Measurements from ENCODE around the gene CIITA.
A peak's percentile ranks its signal among the peaks of the same experiment; 100 is the strongest.

CIITA gene

DNA sequence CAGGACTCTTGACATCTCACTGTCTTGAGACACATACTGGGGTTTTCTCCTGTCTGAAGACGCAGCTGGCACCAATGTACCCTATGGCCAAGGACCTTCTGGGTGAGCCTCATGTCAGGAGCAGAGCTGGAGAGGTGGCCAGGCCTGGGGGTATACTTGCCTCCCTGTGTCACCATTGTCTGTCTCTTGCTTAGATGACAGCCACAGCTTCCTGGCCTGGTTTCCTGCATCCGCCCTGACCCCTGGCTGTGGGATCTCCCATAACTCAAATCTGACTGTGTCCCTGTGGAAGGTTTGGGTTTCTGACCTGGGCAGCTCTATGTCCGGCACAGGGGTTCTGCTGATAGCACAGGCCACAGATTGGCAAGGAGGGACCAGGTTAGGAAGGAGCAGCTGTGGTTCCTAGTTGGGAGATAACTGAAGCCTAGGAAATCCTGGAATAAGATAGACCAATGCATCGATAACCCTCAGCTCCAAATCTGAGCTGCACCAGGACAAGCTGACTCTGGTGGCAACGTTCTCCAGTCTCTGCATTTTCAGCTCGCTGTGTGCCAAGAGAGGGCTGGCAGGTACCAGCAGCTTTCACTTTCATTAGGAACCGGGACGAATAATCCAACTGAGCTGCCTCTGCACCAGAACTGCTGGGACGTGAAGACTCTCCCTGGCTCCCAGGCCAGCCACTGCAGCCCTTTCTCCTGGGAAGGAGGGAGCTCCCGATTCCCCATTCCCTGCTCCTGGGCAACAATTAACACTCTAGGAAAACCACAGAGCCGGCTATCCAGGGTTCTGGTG is 60.3 kb downstream of the CIITA start:
- DNase-seq (ENCODE audit: low read depth in 1 of 2, low spot score in 1 of 2): no peak
- no peak overlapping the region for H3K27ac ChIP-seq (replicated peaks)
- no peaks in the 10 kb centered on the region for H3K27me3 ChIP-seq (ENCODE audit: insufficient read depth, poor library complexity, severe bottlenecking)
- TF ChIP-seq, protein P1, sequence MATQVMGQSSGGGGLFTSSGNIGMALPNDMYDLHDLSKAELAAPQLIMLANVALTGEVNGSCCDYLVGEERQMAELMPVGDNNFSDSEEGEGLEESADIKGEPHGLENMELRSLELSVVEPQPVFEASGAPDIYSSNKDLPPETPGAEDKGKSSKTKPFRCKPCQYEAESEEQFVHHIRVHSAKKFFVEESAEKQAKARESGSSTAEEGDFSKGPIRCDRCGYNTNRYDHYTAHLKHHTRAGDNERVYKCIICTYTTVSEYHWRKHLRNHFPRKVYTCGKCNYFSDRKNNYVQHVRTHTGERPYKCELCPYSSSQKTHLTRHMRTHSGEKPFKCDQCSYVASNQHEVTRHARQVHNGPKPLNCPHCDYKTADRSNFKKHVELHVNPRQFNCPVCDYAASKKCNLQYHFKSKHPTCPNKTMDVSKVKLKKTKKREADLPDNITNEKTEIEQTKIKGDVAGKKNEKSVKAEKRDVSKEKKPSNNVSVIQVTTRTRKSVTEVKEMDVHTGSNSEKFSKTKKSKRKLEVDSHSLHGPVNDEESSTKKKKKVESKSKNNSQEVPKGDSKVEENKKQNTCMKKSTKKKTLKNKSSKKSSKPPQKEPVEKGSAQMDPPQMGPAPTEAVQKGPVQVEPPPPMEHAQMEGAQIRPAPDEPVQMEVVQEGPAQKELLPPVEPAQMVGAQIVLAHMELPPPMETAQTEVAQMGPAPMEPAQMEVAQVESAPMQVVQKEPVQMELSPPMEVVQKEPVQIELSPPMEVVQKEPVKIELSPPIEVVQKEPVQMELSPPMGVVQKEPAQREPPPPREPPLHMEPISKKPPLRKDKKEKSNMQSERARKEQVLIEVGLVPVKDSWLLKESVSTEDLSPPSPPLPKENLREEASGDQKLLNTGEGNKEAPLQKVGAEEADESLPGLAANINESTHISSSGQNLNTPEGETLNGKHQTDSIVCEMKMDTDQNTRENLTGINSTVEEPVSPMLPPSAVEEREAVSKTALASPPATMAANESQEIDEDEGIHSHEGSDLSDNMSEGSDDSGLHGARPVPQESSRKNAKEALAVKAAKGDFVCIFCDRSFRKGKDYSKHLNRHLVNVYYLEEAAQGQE (IDR thresholded peaks at IDR 0.05; ENCODE audit: insufficient replicate concordance, low read depth): no peak
- TF ChIP-seq GABPA (IDR thresholded peaks at IDR 0.05; ENCODE audit: low read depth) (no peak), SPI1 (IDR thresholded peaks at IDR 0.05; ENCODE audit: borderline replicate concordance, low read depth) (no peak), POLR2AphosphoS5 (IDR thresholded peaks at IDR 0.05; ENCODE audit: low read depth) (no peak)
- TF ChIP-seq, protein P2, sequence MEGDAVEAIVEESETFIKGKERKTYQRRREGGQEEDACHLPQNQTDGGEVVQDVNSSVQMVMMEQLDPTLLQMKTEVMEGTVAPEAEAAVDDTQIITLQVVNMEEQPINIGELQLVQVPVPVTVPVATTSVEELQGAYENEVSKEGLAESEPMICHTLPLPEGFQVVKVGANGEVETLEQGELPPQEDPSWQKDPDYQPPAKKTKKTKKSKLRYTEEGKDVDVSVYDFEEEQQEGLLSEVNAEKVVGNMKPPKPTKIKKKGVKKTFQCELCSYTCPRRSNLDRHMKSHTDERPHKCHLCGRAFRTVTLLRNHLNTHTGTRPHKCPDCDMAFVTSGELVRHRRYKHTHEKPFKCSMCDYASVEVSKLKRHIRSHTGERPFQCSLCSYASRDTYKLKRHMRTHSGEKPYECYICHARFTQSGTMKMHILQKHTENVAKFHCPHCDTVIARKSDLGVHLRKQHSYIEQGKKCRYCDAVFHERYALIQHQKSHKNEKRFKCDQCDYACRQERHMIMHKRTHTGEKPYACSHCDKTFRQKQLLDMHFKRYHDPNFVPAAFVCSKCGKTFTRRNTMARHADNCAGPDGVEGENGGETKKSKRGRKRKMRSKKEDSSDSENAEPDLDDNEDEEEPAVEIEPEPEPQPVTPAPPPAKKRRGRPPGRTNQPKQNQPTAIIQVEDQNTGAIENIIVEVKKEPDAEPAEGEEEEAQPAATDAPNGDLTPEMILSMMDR (IDR thresholded peaks at IDR 0.05; ENCODE audit: insufficient read depth, low read length): no peak
- H3K4me3 ChIP-seq (replicated peaks; ENCODE audit: insufficient read depth, low read length): no peak overlapping the region

DNA sequence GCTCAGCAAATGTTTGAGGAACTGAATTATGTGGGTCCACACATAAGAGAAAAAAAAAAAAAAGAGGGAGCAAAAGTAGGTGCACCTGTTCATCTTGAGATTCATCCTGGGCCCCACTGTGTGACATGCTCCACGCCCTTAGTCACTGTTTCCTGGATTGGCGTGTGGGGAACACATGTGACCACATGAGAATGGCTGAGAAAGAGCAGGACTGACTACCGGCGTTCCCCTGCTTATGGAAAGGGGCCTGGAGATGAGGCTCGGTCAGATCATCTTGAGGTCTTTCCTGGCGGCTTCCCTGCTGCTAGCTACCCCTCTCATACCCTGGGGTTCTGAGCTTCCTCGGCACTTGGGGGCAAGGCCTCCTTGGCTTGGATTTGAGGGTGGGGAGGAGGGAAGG is 61.3 kb downstream of the CIITA start:
- Histone ChIP-seq H3K27me3 (ENCODE audit: insufficient read depth, poor library complexity, severe bottlenecking) (no peaks in the 10 kb centered on the region), H3K27ac (replicated peaks) (no peak overlapping the region), H3K4me3 (replicated peaks; ENCODE audit: insufficient read depth, low read length) (no peak overlapping the region)
- no peak for TF ChIP-seq POLR2AphosphoS5 (IDR thresholded peaks at IDR 0.05; ENCODE audit: low read depth)
- TF ChIP-seq, protein P1 (IDR thresholded peaks at IDR 0.05; ENCODE audit: insufficient replicate concordance, low read depth): no peak
- TF ChIP-seq SPI1 (IDR thresholded peaks at IDR 0.05; ENCODE audit: borderline replicate concordance, low read depth): no peak
- TF ChIP-seq, protein P2 (IDR thresholded peaks at IDR 0.05; ENCODE audit: insufficient read depth, low read length): no peak
- no peak for TF ChIP-seq GABPA (IDR thresholded peaks at IDR 0.05; ENCODE audit: low read depth)
- DNase-seq (ENCODE audit: low read depth in 1 of 2, low spot score in 1 of 2): no peak

DNA sequence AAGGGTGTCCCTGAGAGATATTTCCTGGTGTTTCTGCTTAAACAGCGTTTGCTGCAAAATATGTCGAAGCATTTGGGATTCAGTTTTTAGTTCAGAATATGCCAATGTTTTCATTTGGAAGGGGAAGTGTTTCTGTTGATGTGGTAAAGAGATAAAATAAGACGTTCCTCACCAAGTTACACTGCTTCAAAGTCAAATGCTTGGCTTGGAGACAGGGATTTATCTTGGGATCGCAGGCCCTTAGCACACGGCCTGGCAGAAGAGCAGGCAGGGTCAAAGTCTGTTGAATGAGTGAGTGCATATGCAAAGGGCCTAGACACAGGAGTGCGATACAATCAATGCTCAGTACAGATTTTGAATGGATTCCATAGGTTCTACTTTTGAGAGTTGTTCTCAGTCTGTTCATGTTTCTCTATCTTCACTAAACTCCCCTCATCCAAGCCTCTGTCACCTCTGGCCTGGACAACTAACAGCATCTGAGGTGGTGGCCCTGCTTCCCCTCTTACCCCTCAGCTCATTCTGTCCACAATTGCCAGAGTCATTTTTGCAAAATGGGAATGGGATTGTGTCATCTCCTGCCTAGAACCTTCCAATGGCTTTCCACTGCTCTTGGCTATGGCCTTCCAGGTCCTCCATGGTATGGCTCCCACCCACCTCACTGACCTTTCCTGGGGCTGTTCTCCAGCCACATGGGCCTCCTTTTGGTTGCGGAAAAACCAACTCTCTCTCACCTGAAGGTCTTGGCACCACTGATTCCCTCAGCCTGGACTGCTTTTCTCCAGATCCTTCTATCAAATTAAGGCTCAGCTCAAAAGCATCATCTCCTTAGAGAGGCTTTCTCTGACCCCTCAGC is 62.0 kb downstream of the CIITA start:
- no peak for DNase-seq (ENCODE audit: low read depth in 1 of 2, low spot score in 1 of 2)

More for the DNA sequence above, 62.0 kb downstream of the CIITA start:
- Histone ChIP-seq H3K27me3 (ENCODE audit: insufficient read depth, poor library complexity, severe bottlenecking) (no peaks in the 10 kb centered on the region), H3K4me3 (replicated peaks; ENCODE audit: insufficient read depth, low read length) (no peak overlapping the region), H3K27ac (replicated peaks) (no peak overlapping the region)
- TF ChIP-seq POLR2AphosphoS5 (IDR thresholded peaks at IDR 0.05; ENCODE audit: low read depth) (no peak), GABPA (IDR thresholded peaks at IDR 0.05; ENCODE audit: low read depth) (no peak), SPI1 (IDR thresholded peaks at IDR 0.05; ENCODE audit: borderline replicate concordance, low read depth) (peak; percentile 31; the same call in 1 of the 2 replicates)
- TF ChIP-seq, protein P1 (IDR thresholded peaks at IDR 0.05; ENCODE audit: insufficient replicate concordance, low read depth): no peak
- TF ChIP-seq, protein P2 (IDR thresholded peaks at IDR 0.05; ENCODE audit: insufficient read depth, low read length): no peak
